TTC549 (cell line): ENCODE measurements around the gene PIEZO2.
"Not testable (repeated sequence)": the region's sequence is repeated elsewhere in the genome, so short reads cannot be mapped to it uniquely, and the experiment has no call there.

Source experiments
- FAIRE-seq: peaks from 2 replicates; lab custom pipeline; 2012; peaks lifted over from hg19 to GRCh38; lab: Jason Lieb, UNC

PIEZO2 gene

DNA sequence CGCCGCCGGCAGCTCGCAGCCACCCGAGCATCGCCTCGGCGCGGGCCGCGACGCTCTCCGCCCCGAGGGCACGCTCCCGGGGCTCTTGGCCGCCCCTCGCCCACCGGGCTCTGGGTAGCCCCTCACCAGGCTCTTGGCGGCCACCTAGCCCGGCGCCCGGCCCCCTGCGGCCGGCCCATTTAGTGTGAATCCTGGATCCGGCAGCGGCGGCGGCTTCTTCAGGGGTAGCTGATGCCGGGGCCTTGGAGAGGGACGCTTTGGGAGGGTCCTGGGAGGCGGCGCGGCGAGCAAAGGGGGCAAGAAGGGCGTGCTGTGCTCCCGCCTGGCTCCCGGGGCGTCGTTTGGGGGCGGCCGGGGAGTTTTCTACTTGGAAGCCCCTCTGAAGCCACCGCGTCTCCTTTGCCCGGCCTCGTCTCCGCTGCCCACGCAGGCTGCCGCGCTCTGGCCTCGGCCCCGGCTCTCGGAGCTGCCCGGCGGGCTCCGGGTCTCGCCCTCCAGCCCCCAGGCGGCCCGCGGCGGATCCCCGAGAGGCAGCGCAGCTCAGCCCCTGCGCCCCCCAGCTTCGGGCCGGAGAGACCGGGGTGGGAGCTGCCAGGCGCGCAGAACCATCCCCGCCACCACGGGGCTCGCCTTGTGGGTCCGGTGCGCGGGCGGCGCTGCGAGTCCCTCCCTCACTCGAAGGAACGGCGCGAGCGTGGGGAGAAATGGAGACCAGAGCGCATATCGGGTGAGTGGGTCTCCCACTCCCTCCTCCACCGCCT is 509 bp downstream of the PIEZO2 start:
- no peak for FAIRE-seq

DNA sequence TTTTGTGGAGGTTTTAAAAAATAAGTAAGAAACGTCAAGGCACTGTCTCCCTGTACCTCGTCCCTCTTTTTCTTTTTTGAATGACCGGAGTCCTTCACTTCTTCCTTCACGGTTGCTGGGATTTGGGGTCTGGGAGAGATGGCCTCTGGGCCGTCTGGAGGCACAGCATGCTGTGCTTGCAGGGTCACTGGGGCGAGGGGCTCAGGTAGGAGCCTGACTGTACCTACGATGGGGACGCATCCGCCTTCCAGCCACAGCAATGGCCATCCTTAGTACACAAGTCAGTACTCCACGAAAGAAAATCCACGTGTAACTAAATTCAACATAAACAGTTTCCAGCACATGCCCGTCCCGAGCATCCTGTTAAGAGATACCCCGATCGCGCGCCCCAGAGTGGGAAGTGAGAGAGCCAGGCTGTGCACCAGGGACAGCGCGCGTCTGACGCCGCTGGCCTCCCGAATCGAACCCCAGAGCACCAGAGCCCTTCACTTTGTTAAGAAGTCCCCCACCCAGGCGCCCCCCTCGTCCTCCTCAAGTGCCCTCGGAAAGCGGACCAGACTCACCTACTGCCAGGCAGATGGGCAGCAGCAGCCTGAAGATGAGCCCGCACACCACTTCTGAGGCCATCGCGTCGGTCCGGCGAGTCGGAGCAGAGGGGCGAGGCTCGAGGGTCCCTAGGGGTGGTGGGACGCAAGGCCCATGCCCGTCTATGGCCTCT is 1.2 kb downstream of the PIEZO2 start:
- no peak for FAIRE-seq

DNA sequence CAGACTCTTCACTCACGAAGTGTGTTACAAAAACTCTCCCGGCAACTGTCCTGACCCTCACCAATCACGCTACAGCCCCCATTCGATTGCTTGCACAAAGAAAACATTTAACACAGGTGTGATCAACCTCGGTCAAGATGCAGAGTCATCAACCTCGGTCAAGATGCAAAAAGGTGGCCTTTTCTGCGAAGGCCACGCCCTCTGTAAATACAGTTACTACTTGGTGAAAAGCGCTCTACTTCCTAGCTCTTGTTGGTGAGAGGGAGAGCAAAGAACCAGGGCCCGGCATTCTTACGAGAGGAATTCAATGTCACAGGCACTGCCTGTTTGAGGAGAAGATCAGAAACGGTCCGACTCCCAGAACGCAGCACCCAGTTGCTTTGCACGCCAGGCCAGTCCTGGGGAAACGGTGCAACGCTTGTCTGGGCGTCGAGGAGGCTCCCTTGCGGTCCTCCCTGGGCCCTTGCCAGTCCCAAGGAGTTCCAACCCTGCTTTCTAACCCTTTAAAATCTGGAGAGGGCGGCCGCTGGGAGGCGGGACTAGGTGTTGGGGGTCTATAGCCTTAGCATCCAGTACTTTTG is 1.9 kb downstream of the PIEZO2 start:
- no peak for FAIRE-seq

DNA sequence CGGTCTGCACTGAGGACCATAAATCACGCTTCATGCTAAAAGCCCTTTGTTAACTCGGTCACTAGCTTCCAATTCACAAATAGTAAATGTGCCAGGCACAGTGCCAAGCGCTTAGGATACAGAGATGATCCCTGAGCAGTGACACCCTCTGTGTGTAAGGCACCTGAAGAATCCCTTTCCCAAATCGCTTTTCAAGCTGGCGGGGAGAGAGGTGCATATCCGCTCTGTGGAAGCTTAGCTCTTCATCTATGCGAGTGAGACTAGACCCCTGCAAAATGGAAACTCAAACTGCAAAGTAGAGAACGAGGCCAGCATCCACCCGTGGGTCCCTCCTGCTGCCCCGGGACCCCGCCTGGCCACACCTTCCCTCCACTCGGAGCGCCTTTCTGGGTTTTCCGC is 2.4 kb downstream of the PIEZO2 start:
- FAIRE-seq, result no peak

DNA sequence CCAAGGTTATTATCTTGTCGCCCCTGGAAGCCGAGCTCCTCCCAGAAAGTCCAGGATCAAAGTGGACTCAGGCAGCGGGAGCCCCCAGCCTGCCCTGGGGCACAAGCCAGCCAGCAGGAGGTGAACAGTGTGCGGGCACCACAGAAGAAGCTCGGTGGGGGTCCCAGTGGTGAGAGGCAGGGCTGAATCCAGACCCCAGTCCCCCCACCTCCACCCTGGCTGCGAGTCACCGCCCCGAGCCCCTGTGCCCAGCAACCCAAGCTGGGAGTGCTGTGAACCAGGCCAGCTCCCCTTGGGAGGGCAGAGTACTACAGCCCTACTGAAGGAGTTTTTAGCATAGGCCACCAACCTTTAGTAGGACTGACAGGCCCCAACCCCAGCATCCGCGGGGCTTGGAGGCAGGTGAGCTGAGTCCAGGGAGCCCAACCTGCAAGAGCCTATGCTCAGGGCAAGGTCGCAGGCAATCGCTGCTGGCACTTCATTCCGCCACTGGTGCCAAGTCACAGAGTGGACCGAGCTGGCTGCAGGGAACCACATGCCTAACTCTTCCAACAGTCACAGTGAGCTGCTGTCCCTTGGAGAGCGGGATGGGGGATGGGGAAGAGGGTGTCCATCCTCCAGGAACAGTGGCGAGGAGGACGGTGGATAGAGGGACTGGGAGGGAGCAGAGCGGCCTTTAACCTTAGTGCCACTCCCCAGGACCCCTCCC is 3.0 kb downstream of the PIEZO2 start:
- no peak for FAIRE-seq

DNA sequence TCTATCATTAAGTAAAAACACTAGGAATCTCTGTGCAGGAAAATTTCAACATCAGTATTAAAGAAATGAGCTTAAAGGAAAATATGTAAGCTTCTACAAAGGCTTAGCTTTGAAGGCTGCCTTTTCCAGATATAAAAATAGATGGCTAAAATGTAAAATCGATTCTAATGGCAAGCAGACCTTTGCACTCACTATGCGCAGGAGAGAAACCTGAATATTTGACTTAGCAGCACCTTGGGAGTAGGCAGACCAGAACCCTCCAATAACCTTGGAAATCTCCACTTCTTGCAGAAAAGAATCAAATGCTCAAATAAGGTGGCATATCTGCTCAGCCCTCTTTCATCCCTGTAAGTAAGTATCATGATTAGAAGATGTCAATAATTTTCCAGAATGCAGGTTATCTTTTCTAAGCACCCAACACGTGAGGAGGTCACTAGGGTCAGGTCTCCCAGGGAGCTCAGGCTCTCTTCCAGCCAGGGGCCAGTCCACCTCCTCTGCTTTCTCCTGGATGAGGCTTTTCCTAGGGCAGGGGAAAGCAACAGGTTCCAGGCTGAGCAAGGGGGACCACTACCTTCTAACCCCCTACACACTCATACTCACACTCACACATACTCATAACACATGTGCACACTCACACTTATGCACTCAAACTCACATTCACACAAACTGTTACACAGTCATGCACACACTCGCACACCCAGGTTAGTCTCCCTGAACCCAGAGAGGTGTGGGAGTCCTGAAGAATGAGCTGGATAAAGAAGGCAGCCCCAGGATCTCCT is 3.8 kb downstream of the PIEZO2 start:
- no peak for FAIRE-seq

DNA sequence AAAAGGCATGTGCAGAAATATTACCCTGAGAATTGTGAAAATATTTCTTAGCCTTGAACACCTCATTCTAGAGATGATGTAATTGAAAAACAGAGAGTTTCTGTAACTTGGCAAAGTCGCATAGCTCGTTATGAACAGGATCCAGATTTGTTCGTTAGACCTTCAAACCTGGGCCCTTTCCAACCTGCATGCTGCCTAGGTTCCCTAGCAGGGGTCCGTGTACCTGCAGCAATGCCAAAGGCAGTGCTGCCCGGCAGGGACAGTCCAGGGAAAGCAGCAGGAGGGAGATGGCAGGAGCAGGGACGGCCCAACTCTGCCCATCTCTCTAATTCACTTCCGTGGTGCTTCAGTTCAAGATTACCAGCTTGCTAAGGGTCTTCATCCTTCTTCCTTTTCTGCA is 12.0 kb downstream of the PIEZO2 start:
- FAIRE-seq, result no peak

DNA sequence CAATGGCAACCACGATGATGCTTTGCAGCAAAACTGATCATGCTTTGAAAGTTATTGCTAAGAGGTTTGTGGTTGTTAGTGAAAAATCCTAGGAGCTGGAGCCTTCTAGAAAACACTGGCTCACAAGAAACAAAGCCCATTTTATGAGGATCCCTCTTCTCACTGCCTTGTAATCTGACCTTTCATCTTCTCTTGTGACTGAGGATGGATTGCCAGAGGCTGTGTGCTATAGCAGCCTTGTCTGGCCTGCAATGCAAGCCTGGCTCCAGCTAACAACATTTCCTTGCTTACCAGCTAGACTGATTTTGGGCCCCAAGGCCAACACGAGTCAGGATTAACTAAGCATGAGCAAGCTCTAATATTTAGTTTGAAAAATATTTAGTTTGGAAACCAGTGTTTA is 13.1 kb downstream of the PIEZO2 start:
- FAIRE-seq, result no peak

DNA sequence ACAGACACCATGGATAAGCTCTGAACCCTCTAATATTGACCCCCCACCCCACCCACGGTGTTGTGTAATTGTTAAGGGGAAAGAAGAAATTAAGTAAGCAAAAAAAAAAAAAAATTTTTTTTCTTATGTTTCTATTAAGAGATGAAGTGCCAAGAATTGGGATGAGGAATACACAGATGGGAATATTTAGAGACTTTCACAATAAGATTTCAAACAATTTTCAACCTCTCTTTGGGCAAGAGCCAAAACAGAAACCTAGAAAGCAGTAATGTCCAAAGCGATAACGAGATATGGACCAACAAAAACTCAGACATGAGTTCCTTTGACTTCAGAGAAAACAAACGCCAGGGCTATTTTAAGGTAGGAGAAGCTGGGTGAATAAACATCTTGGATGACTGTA is 14.4 kb downstream of the PIEZO2 start:
- no peak for FAIRE-seq

DNA sequence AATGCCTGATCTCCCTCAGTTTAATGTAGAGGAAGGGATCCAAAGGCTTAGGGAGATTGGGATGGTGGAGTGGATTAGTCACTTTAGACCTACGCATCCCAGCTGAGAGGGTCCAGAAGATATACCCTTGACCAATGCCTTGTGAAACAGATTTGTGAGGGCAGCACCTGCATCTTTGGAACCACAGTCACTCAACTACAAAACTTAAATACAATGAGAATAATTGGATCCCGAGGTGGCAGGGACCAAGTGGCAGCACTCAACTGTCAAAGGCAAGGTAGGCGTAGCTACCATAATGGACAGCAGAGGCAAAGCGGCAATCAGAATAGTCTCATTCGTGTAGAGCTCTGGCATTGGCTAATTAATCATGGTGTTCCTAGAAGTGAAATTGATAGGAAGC is 20.3 kb downstream of the PIEZO2 start:
- FAIRE-seq, result not testable (repeated sequence)

DNA sequence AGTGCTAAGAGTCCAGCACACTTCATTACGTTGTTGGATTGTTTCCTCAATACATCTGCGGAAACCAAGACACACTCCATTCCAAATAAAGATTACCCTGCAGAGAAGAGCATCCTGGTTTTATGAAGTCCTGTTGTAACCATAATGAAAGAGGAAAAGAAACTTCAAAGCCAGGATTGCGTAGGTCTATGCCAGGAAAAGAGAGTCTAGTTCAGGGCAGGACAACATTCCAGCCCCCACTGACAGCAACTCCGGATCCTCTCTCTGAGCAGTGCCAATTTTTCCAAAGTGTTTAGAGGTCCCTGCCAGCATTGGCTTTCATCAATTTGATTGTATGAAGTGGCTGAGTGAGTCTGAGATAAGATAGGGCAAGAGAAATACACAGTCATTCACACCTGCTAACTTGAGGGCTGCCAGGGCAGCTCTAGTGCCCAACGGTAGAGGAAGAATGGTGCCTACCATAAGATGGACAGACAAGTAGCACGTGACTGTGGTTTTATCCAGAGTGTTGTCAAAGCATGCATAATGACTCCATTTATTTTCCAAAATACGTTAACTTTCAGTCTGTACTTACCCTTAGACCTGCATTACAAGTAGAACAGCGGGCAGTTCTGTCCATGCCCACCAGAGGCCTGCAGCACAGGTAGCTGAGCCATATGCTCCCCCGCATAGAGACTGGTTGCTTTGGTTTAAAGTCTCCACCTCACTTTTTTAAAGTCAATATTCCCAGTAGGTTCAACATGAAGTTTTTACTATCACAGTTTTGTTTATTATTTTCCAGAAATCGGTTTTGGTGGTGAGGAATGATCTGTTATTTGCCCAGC is 23.7 kb downstream of the PIEZO2 start:
- FAIRE-seq, result no peak

DNA sequence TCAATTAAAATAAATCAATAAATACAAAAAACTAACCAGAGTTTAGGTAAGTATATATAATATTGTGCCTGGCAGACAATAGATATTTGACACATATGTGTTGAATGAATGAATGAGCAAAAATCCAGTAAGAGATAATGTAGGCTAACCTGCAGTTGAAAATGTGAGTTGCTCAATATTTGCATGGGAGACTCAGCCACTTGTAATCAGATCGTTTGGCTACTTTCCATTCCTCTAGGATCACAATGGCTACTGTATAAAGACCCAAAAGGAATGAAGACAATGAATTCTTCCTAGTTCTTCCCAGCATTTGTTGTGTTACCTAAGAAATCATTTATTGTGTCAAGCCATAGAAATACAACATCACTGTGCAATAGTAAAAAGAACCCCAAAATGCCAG is 25.3 kb downstream of the PIEZO2 start:
- no peak for FAIRE-seq

DNA sequence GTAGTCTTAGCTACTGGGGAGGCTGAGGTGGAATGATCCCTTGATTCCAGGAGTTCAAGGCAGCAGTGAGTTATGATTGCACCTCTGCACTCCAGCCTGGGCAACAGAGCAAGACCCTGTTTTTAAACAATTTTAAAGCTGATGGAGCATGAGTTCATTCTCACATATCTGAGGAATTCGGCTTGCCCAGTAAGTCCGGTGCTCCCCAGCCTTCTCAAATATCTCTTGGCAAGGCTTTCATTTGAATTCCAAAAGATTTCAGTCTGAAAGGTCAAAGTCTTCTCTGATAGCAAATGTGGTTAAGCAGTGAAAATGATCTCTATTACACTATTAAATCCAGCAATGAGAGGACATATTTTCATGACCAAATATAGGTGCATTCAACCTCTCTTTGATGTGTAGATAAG is 27.9 kb downstream of the PIEZO2 start:
- no peak for FAIRE-seq

DNA sequence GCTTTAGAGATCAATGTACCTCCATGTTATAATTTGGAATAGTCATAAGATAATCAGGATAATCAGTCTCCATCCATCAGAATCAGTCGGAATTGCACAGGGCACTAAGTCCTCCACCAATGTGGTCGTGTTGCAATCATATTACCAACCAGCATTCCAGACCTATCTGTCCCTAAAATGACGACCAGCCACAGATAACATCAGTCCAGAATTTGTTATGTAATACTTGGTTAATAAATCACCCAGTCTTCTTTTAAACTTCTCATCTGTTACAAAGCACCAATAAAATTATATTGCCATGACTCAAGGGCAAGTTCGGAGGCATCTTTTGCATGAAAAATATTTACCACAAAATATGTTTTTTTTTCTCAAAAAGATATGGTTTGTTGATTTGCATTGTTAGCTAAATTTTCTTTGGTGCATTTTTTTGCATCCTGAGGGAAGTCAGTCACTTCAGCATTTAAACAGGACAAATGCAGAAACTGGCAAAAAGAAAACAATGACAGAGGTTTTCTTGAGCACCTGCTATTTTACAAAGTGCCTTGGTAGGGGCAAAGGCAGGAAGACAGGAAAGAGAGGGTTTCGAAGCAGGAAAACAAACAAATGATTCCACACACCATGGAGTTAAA is 29.3 kb downstream of the PIEZO2 start:
- FAIRE-seq, result no peak

DNA sequence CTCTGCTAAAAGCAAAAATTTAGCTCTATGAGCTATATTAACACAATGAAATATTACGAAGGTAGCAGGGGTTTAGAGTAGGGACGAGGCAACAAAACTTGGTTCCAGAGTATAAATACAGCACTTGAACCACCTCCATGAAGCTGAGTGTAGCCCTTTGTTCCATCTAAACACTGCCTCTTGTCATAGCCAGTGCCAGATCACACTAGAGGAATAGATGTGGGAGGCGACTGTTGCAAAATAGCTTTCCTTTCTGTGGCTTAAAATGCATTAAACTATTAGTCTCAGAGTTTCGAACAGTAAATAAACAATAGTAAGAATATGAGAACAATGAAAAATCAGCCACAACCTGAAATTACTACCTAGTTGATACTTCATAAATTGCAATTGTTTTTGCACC is 29.8 kb downstream of the PIEZO2 start:
- FAIRE-seq, result no peak

DNA sequence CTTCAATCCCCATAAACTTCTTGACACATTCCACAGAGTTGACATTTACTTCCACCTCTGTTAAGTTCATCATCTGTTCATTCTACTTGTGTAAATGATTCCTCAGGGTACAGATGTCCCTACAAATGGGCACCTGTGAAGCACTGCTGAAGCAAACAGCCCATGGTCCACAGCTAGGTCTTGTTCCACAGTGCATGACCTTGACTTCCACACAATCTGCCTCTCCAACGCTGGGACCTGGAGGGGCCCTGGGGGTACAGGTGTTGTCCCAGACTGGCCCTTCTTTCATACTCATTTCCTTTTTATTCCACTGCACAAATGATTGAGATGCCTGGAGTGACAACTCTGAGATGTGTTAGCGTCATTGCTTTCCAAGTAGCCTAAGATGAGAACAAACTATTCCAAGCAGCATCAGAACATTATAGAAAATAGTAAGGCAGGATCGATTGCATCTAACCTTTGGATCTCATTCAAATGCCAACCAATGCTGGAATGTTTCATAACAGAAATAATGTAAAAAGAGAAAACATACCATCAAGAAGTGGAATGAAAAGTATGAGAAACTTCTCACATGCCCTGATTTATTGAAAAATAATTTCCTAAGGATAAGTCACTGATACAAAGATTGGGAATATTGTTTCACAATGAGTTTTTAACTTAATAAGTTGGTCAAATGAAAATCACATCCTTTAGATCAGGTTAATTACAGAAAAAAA is 31.2 kb downstream of the PIEZO2 start:
- FAIRE-seq, result no peak

DNA sequence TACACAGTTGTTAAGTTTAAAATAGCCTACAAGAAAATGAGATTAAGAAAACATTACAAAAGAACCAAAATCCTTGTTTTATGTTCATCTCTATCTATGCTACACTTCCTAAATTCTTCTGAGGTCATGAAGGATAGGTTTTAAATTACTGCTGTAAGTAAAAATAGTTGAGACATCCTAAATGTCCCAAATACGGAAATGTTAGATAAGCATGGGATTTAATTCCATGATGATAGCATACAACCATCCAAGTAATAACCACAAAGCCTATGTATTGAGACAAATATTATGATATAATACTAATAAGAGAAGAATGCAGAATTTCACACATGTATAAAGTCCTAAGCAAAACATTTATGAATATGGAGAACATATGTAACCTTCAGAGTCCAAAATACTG is 34.1 kb downstream of the PIEZO2 start:
- no peak for FAIRE-seq

DNA sequence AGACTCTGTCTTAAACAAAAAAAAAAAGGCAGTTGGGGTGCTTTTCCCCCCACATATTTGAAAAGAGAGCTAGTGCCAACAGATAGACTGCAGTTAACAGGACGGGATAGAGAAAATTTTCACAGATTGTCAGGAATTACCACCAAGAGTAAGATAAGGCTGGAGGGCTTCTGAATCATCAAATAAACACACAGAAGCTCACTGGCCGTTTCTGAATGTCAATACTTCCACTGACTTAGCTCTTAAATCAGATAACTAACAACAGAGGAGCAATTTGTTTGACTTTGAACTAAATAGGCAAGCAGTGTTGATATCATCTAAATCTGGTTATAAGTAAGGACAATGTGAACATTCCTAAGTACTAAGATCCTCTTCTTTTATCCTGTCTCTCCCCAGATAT is 34.7 kb downstream of the PIEZO2 start:
- FAIRE-seq, result no peak

DNA sequence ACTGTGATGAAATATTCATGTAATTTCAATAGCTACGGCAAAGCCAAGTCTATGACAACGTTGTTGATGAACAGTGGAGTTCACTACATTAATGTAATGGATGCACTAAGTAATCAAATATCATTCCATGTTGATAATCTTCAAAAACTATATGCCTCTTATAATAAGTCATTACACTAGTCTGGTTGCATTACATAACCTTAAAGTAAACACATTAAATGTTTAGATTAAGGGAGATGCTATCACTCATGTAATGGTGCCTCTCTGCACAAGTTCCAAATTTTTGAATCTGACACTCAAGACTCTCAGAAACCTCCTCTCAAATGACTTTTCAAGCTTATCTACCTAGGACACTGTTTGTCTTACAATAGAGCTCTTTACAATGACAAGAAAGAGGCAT is 35.4 kb downstream of the PIEZO2 start:
- no peak for FAIRE-seq

DNA sequence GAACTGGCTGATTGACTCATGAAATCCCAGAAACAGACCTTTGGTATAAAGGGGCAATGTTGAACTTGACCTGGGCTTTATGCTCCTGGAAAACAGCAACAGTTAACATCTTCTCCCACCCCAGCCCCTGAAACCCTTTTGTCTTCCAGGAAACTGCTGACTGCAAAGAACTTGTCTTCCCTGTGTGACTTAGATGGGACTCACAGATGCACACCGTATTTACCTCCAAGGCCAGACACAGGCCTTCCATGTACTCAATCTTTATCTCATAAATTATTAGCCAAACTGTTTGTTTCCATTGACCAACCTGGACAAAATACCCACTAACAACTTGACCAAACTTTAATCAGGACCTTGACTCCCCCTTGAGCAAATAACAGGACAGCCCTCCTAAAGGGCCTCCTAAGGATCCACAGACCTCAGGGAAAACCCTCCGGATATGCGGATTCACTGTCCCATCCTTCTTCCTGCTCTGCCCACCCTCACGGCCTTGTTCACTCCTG is 36.3 kb downstream of the PIEZO2 start:
- no peak for FAIRE-seq
